ENCODE data around the gene NKTR. TPM values are rescaled to one million over a fixed set of nuclear protein-coding genes. Genes with fewer than 3 reads are reported as not detected.

Gene NKTR
- total RNA-seq, 1 experiment from 2014 or later = 39.0 TPM

DNA sequence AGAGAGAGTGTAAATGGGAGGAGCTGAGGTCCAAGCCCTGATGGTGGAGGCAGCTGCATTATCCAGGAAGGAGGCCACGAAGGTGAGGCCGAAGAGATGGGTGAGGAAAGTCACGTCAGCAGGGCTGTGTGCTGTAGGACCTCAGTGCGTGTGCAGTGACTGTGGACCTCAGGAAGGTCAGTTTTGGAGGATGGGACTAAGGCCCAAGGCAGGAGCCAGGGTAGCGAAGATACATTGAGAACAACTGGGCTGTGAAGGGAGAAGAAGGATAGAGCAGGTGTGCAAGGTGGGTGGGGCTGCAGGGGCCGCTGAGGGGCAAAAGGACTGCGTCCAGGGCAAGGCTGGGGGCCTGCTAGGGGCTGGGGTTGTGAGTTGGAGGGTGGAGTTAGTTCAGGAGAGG lies 89.7 kb downstream of the NKTR start:
- CTCF ChIA-PET = no interaction called here
- H3K4me1 ChIP-seq (ENCODE audit: control insufficient read depth, insufficient read depth, low read length) = no peaks in the 10 kb centered on the region
- TF ChIP-seq POLR2AphosphoS5 (IDR thresholded peaks at IDR 0.05; ENCODE audit: low read depth, low read length) (no peak), TCF7L2 (IDR thresholded peaks at IDR 0.05; ENCODE audit: low read depth, low read length) (no peak), SIN3A (IDR thresholded peaks at IDR 0.05; ENCODE audit: borderline replicate concordance, insufficient read depth, low read depth, low read length) (no peak)
- TF ChIP-seq, protein P1, sequence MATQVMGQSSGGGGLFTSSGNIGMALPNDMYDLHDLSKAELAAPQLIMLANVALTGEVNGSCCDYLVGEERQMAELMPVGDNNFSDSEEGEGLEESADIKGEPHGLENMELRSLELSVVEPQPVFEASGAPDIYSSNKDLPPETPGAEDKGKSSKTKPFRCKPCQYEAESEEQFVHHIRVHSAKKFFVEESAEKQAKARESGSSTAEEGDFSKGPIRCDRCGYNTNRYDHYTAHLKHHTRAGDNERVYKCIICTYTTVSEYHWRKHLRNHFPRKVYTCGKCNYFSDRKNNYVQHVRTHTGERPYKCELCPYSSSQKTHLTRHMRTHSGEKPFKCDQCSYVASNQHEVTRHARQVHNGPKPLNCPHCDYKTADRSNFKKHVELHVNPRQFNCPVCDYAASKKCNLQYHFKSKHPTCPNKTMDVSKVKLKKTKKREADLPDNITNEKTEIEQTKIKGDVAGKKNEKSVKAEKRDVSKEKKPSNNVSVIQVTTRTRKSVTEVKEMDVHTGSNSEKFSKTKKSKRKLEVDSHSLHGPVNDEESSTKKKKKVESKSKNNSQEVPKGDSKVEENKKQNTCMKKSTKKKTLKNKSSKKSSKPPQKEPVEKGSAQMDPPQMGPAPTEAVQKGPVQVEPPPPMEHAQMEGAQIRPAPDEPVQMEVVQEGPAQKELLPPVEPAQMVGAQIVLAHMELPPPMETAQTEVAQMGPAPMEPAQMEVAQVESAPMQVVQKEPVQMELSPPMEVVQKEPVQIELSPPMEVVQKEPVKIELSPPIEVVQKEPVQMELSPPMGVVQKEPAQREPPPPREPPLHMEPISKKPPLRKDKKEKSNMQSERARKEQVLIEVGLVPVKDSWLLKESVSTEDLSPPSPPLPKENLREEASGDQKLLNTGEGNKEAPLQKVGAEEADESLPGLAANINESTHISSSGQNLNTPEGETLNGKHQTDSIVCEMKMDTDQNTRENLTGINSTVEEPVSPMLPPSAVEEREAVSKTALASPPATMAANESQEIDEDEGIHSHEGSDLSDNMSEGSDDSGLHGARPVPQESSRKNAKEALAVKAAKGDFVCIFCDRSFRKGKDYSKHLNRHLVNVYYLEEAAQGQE (IDR thresholded peaks at IDR 0.05; ENCODE audit: insufficient read depth in 1 of 2, low read depth in 2 of 2, low read length in 1 of 2) = no peak
- TF ChIP-seq, protein P2, sequence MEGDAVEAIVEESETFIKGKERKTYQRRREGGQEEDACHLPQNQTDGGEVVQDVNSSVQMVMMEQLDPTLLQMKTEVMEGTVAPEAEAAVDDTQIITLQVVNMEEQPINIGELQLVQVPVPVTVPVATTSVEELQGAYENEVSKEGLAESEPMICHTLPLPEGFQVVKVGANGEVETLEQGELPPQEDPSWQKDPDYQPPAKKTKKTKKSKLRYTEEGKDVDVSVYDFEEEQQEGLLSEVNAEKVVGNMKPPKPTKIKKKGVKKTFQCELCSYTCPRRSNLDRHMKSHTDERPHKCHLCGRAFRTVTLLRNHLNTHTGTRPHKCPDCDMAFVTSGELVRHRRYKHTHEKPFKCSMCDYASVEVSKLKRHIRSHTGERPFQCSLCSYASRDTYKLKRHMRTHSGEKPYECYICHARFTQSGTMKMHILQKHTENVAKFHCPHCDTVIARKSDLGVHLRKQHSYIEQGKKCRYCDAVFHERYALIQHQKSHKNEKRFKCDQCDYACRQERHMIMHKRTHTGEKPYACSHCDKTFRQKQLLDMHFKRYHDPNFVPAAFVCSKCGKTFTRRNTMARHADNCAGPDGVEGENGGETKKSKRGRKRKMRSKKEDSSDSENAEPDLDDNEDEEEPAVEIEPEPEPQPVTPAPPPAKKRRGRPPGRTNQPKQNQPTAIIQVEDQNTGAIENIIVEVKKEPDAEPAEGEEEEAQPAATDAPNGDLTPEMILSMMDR (IDR thresholded peaks at IDR 0.05) = no peak
- no peaks in the 10 kb centered on the region for H3K9me3 ChIP-seq (ENCODE audit: control insufficient read depth, insufficient read depth, low read depth, low read length)
- POLR2A ChIA-PET = no interaction called here
- H3K27me3 ChIP-seq (ENCODE audit: control insufficient read depth, insufficient read depth, low read length) = no peaks in the 10 kb centered on the region
- BruUV-seq (replicated peaks) = no TSS peak
- H3K27ac ChIP-seq (ENCODE audit: low read length) = no peak overlapping the region
- no peak overlapping the region for H3K4me3 ChIP-seq (ENCODE audit: low read depth in 2 of 2, low read length in 2 of 2)
- no peak for ATAC-seq
- intact Hi-C loops (cut with micrococcal nuclease; ENCODE audit: unreplicated experiment) = no loop called here
- H3K36me3 ChIP-seq (ENCODE audit: control insufficient read depth, insufficient read depth, low read length) = no peaks in the 10 kb centered on the region
- no peak for DNase-seq (ENCODE audit: low read depth, low spot score)
- in situ Hi-C loops (cut with HindIII; ENCODE audit: low pct_unique_long_range_greater_than_20kb, low sequenced_read_pairs) = no loop called here

- no peaks in the 10 kb centered on the region for H3K9me3 ChIP-seq (ENCODE audit: control insufficient read depth, insufficient read depth, low read depth, low read length)
- no peak overlapping the region for H3K4me3 ChIP-seq (ENCODE audit: low read depth in 2 of 2, low read length in 2 of 2)
- intact Hi-C loops (cut with micrococcal nuclease; ENCODE audit: unreplicated experiment) = no loop called here
- ATAC-seq (peak; percentile 23; the same call in 1 of the 2 replicates), DNase-seq (ENCODE audit: low read depth, low spot score) (no peak)
- H3K27ac ChIP-seq (ENCODE audit: low read length) = no peak overlapping the region
- no peaks in the 10 kb centered on the region for H3K36me3 ChIP-seq (ENCODE audit: control insufficient read depth, insufficient read depth, low read length)
- in situ Hi-C loops (cut with HindIII; ENCODE audit: low pct_unique_long_range_greater_than_20kb, low sequenced_read_pairs) = no loop called here
- CTCF ChIA-PET = no interaction called here
- POLR2A ChIA-PET = no interaction called here
- no peaks in the 10 kb centered on the region for H3K4me1 ChIP-seq (ENCODE audit: control insufficient read depth, insufficient read depth, low read length)
- TF ChIP-seq, protein P2 (IDR thresholded peaks at IDR 0.05) = no peak
- TF ChIP-seq, protein P1 (IDR thresholded peaks at IDR 0.05; ENCODE audit: insufficient read depth in 1 of 2, low read depth in 2 of 2, low read length in 1 of 2) = no peak
- TF ChIP-seq SIN3A (IDR thresholded peaks at IDR 0.05; ENCODE audit: borderline replicate concordance, insufficient read depth, low read depth, low read length) (no peak), POLR2AphosphoS5 (IDR thresholded peaks at IDR 0.05; ENCODE audit: low read depth, low read length) (no peak), TCF7L2 (IDR thresholded peaks at IDR 0.05; ENCODE audit: low read depth, low read length) (no peak)
- BruUV-seq (replicated peaks) = no TSS peak
- no peaks in the 10 kb centered on the region for H3K27me3 ChIP-seq (ENCODE audit: control insufficient read depth, insufficient read depth, low read length)
Observed at GRCh38 chr3:42690766-42691680, 90.5 kb downstream of the NKTR start.

Measured in Panc1 (cell line).